ENCODE data around the gene SIN3A.

DNA sequence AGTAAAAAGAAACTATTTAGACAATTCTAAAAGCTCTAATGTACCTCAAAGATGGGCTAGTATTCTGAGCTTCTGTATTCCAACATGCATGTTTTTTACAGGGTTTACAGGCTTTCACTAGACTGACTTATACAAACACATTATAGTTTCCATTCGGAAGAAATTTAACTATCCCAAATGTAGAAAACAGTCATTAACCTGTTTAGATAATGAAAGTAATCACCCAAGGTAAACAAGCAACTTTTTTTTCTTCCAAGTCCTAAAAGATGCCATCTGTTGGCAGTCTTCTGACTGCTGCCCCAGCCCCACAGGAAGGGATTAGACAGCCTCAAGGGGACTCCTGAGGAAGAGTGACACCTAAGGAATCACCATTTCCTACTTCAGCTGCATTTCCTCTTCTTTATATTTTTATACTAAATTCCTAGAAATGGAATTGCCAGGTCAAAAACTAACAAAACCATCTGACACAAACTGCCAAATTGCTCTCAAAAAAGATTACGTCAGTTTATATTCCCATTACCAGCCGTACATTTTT, 25.5 kb downstream of the SIN3A start:
- TF ChIP-seq POLR2A (IDR thresholded peaks at IDR 0.05; ENCODE audit: low read depth, low read length) (no peak), POLR2AphosphoS5 (IDR thresholded peaks at IDR 0.05; ENCODE audit: low read depth, low read length) (no peak), TAF1 (IDR thresholded peaks at IDR 0.05; ENCODE audit: borderline replicate concordance, low read depth, low read length) (no peak)
